Measurements from ENCODE around the gene TDP2.
"Not testable (repeated sequence)": the region's sequence is repeated elsewhere in the genome, so short reads cannot be mapped to it uniquely, and the experiment has no call there.

TDP2 gene

DNA sequence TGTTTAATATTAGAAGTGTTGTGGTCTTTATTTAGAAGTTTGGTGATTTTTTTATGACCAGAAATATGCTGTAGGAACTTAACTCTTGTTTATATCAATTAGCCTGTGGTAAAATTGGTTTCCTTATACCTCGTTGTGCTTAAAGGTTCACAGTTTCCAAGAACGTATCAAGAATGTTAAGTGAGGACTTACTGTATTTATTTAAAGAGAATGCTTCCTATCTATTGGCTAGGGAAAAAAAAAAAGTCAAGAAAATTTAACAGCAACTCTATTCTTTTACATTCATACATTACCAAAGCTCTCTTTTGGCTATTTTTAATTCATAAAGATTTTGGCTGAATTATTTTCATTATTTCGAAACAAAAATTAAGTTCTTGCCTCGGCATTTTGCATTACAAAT lies 22.3 kb downstream of the TDP2 start:
- DNase-seq, result no peak

DNA sequence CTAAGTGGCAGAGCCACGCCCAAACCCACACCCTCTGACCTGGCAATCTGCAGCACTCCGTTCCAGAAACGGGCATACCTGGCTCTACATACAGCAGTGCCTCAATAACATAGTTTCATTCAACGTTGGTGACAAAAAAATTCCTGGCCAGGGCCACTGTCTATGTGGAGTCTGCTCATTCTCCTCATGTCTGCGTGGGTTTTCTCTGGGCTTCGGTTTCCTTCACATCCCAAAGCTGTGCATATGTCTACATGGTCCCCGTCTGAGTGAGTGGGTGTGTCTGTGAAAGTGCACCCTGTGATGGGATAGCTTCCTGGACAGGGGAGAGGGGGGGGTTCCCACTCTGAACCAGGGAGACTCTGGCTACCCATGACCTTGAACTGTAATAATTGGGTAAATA lies 22.8 kb downstream of the TDP2 start:
- no peak for DNase-seq

- DNase-seq, result no peak
Observed at GRCh38 chr6:24642061-24642460, 24.6 kb downstream of the TDP2 start.

- DNase-seq, result not testable (repeated sequence)
Observed at GRCh38 chr6:24640631-24641030, 26.1 kb downstream of the TDP2 start.

DNA sequence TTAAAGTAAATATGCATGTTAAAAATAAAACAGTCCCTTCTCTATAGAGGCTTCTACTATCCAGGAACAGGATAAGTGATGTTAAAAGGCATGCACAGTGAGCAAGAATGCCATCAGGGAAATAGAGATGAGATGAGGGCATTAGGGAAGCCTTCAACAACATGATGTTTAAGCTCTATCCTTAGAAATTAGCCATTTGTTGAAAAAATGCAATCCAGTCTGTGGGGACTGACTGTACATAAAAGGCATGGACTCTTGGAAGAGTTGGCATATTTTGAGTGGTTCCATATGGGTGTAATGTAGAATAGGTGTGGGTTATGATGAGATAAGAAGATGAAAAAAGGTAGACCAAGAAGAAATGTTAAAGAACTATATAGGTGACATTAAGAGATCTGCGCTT lies 26.5 kb downstream of the TDP2 start:
- no peak for DNase-seq

DNA sequence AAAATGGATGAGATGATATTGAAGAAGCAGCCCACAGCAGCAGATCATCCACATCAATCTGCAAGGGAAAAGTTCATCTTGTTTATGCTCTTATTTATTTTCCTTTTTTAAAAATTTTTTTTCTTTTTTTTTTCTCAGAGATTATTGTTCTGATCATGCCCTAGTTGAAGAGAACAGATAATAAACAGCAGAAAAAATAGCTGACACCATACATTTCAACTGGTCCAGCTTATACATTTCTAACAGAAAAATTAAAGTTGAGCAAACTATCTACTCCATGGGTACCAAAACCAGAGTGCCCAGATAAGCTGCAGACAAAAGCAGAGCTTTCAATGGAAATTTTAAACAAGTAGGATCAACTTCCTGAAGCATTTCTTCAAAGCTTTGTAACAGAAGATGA lies 30.0 kb downstream of the TDP2 start:
- no peak for DNase-seq

GRCh38 chr6:24632573-24632972 lies 34.1 kb downstream of the TDP2 start:
- DNase-seq, result no peak

DNA sequence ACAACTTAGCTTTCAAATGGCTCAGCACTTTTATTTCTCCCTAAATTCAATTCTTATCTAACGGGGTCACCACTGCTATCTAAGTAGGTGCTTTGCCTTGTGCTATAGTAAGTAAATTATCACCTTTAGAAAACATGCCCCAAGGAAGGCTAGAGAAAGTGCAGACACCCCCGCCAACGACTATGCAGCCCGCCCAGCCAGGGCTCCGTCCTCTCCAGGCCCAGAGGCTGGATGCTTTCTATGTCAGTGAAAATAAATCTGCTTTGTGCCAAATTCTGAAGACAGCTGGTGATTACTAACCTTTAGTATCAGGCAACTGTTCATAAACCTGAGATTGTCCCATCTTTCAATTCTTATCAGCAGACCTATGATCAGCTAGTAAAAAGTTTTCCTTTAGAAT lies 35.0 kb downstream of the TDP2 start:
- DNase-seq, result no peak

DNA sequence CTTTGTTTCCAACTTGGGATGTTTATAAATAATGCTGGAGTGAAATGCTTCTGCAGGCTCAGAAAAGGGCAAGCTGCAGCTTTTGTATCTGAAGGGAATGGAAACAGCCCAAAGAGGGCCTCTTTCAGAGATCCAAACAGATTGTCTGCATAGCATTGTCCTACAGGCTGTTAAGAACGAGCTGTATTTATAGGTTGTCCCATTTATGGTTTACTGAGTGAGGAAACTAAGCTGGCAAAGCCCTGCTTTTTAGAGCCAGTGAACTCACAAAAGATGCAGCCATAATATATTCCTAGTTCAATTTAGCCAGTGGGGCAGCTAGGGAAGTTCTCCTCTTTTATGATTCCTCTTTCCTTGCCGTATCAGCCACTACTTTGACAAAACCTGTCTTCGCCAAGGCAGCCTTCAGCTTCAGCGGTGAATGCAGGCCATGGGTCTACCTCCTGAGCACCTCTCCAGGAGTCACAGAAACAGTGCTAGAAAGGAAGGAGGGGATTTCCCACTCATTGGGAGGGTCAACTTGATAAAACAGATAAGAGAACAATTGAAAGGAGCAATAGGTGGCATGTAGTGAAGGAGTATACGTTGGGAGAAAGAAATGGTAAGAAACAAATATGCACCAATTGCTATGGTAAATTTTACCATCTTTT lies 35.7 kb downstream of the TDP2 start:
- no peak for DNase-seq

DNA sequence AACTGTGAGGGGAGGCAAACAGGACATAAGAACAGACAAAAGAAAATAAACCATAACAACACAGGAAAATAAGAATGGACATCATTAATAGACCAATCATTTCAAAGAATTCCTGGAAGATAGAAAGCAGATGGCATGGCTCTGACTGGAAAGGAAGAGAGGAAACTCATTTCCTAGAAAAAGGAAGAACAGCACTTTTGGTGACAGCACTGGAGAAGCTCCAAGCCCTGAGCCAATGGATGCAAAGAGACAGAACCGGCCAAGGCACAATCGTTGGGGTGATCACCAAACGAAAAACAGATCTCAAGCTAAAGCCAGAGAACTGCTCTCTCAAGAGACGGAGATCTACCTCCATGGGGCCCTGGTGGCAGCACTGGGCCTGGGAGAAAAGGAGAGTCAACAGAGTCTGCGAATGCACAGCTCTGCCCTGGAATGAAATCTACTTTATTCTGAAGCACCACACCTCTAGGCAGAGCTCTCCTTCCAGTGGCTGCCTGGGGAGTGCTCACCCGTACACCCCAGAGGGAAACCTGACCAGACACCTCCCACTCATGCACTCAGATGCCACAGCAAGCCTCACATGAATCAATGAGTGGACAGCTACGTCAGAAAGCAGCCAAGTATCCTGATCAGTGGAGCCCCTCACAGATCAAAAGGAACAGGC lies 44.9 kb downstream of the TDP2 start:
- no peak for DNase-seq

GRCh38 chr6:24620637-24621036 lies 46.1 kb downstream of the TDP2 start:
- no peak for DNase-seq

- DNase-seq, result no peak
Observed at GRCh38 chr6:24619661-24620060, 47.0 kb downstream of the TDP2 start.

GRCh38 chr6:24614648-24615047 lies 52.1 kb downstream of the TDP2 start:
- no peak for DNase-seq

DNA sequence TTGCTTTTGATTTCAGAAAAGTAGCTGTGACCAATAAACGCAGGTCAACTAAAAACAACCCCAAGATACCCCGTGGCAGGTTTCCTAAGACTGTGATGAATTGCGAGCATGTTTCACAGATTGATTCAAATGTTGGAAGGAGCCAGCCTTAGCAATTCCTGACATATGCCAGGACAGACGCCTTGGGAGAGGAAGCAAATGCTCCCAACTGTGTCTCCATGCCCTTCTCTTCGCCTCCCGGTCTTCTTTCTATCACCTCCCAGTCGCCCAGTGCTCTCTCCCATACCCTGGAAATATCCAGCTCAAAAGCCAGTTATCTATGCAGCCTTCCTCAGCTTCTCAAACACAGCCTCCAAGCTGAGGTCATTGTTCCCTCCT lies 52.7 kb downstream of the TDP2 start:
- no peak for DNase-seq

DNA sequence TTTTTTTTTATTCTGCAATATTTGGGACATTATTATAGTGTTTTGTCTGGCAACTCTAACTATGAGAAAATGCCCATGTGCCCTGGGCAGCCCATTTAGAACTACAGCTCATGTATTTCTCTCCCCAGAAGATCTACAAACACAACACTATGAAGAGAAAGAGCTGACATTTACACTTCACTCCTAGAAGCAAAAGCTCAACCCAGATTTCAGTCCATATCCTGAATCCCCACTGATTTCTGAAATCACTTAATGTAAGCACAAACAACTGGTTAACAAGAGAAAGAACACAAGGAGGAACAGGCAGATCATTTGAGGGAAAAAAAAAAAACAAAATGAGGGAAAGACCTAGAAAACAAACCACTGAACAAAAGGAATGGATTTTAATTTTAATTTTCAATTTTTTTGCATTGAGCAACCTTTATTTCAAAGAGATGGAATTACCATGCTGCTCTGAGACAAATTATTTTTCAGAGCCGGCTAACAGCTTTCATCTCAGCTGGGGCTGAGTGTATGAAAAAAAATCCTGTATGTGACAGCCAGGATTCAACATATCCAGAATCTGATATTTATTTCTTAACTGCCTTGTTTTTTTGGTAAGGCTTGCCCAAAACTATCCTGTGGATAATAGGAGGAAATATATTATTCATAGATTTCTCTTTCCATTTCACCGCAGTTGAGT lies 53.2 kb downstream of the TDP2 start:
- DNase-seq, result no peak

GRCh38 chr6:24610672-24611071 lies 56.0 kb downstream of the TDP2 start:
- DNase-seq, result no peak

DNA sequence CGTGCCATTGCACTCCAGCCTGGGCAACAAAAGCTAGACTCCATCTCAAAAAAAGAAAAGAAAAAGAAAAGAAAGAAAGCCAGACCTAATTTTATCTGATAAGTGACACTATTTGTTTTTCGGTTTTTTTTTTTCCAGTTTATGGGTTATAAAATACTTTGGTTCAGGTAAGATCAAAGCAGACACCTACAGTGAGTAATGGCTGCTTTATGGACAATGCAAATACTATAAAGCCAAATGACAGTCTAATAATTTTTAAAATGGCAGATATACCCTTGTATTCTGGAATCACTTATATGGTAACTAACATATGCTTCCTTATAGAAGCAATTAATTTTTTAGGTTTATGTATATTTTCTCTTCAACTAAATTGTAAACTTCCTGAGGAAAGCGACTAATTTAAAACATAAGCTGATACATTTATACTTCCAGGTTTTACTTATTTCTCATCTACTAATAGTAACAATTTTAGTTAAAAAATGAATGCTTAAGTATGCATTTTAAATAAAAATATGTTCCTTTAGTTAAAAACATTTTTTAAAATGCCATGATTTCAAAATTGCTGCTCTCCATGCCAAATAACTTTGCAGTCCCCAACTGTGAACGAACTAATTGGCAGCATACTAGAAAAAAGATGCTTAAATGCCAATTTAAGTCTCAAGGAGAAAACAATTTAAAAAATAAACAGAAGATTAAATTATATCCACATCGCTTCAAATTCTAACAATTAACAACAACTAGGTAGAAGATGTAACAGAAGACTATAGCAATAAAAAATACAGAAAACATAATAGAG lies 59.2 kb downstream of the TDP2 start:
- DNase-seq, result no peak

DNA sequence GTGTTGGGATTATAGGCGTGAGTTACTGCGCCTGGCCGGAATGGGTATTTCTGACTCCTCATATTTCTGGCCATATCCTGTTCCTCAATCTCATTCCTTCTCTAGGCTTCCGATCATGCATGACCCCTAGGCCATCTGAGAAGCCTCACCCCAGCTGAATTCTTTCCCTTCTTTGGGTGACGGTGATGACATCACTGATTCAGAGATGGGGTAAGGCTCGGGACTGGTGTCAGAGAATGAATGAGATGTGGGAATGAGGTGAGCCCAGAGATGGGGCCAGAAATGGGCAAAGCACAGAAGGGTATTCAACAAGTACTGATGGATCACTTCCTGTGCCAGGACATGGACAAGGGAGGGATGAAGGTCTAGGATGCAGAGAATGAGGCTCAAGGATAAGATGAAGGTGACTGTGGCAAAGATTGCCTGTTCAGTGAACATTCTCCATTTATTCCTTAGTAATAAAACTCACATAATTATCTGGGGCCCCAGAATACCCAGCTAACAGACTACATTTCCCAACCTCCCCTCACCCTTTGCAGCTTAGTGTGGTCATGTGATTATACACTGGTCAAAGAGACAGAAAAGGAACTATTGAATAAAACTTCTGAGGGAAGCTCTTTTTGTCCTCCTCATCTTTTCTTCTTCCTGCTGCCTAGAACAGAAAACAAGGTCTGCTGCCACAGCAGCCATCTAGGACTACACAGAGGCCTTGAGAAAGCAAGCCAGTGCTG lies 60.3 kb downstream of the TDP2 start:
- DNase-seq, result no peak

DNA sequence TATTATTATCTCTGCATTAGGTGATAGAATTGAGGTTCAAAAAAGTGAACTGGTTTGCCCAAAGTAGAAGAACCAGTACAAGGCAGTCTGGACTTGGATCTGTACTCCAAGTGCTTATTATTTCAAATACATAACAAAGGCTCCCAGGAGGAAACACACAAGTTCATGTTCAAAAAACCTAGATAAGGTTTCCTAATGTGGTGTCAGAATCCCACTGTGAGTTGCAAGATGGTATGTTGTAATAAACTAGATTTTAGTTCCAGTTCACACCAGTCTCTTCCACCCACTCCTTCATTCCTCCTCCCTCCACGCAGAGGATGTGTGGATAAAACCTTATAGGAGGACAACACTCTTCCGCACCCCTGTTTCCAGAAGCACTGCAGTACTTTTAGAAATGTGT lies 63.5 kb downstream of the TDP2 start:
- DNase-seq, result no peak

GRCh38 chr6:24600903-24601302 lies 65.8 kb downstream of the TDP2 start:
- no peak for DNase-seq
